Measurements from ENCODE around the gene ZC3H18.
A peak's percentile ranks its signal among the peaks of the same experiment; 100 is the strongest.

The ZC3H18 gene

DNA sequence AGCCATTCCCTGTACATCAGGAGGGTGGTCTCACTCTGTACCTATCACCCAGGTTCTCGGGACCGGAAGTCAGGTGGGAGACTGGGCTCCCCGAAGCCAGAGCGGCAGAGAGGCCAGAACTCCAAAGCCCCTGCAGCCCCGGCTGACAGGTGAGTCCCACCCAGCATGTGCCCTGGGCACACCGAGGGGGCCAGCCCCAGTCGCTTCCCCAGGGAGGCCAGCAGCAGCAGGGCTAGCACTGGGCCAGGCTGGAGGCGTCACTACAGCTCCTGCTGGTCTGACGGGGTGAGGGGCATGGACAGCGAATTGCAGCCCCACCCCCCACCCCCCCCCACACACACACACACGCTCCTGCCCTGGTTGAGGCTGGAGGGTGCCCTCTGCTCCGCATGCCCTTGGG is 60.2 kb downstream of the ZC3H18 start:
- TF ChIP-seq, protein P1, sequence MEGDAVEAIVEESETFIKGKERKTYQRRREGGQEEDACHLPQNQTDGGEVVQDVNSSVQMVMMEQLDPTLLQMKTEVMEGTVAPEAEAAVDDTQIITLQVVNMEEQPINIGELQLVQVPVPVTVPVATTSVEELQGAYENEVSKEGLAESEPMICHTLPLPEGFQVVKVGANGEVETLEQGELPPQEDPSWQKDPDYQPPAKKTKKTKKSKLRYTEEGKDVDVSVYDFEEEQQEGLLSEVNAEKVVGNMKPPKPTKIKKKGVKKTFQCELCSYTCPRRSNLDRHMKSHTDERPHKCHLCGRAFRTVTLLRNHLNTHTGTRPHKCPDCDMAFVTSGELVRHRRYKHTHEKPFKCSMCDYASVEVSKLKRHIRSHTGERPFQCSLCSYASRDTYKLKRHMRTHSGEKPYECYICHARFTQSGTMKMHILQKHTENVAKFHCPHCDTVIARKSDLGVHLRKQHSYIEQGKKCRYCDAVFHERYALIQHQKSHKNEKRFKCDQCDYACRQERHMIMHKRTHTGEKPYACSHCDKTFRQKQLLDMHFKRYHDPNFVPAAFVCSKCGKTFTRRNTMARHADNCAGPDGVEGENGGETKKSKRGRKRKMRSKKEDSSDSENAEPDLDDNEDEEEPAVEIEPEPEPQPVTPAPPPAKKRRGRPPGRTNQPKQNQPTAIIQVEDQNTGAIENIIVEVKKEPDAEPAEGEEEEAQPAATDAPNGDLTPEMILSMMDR (IDR thresholded peaks at IDR 0.05) = no peak
- no peak overlapping the region for H3K4me3 Mint-ChIP-seq
- no peaks in the 10 kb centered on the region for H3K9me3 Mint-ChIP-seq
- H3K36me3 Mint-ChIP-seq (ENCODE audit: low read depth) = peaks cover 35% of the 10 kb centered on the region
- H3K4me1 Mint-ChIP-seq = no peaks in the 10 kb centered on the region
- peaks cover 12% of the 10 kb centered on the region for H3K27me3 Mint-ChIP-seq (ENCODE audit: low read depth, poor library complexity)
- no peak for DNase-seq
- no peak overlapping the region for H3K27ac Mint-ChIP-seq

DNA sequence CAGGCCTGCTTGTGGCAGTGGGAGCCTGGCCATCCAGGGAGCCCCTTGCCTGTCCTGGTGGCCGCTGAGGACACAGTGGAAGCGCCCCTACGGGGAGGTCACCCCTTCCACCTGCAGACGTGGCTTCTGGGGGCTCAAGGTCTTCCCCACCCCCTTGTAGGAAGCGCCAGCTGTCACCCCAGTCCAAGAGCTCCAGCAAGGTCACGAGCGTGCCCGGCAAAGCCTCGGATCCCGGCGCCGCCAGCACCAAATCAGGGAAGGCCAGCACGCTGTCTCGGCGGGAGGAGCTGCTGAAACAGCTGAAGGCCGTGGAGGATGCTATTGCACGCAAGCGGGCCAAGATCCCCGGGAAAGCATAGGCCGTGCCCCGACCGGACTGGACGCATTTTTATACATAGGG is 60.7 kb downstream of the ZC3H18 start:
- no peak for DNase-seq
- Mint-ChIP-seq H3K9me3 (no peaks in the 10 kb centered on the region), H3K36me3 (ENCODE audit: low read depth) (peaks cover 35% of the 10 kb centered on the region), H3K4me1 (no peaks in the 10 kb centered on the region), H3K27ac (no peak overlapping the region), H3K4me3 (no peak overlapping the region), H3K27me3 (ENCODE audit: low read depth, poor library complexity) (peaks cover 17% of the 10 kb centered on the region)
- TF ChIP-seq, protein P1 (IDR thresholded peaks at IDR 0.05) = no peak

DNA sequence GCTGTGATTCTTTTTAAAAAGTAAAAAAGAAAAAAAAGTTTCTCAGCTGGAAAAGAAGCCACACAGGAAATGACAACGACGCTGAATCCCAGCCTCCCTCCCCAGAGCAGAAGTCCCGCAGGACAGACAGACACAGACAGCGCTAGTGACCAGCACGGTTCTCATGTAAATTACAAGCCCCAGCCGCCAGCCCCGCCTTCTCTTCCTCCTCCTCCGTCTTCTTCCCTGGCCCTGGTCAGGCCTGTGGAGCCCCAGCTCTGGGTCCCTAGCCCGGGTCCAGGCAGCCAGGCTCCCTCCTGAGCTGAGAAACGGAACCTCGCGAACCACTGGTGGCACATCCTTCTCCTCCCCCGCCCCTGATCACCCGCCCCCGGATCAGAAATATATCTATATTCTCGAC is 61.2 kb downstream of the ZC3H18 start:
- Mint-ChIP-seq H3K27me3 (ENCODE audit: low read depth, poor library complexity) (peaks cover 21% of the 10 kb centered on the region), H3K36me3 (ENCODE audit: low read depth) (peaks cover 31% of the 10 kb centered on the region), H3K27ac (no peak overlapping the region), H3K4me3 (no peak overlapping the region), H3K4me1 (no peaks in the 10 kb centered on the region), H3K9me3 (no peaks in the 10 kb centered on the region)
- no peak for DNase-seq
- TF ChIP-seq, protein P1 (IDR thresholded peaks at IDR 0.05) = no peak

DNA sequence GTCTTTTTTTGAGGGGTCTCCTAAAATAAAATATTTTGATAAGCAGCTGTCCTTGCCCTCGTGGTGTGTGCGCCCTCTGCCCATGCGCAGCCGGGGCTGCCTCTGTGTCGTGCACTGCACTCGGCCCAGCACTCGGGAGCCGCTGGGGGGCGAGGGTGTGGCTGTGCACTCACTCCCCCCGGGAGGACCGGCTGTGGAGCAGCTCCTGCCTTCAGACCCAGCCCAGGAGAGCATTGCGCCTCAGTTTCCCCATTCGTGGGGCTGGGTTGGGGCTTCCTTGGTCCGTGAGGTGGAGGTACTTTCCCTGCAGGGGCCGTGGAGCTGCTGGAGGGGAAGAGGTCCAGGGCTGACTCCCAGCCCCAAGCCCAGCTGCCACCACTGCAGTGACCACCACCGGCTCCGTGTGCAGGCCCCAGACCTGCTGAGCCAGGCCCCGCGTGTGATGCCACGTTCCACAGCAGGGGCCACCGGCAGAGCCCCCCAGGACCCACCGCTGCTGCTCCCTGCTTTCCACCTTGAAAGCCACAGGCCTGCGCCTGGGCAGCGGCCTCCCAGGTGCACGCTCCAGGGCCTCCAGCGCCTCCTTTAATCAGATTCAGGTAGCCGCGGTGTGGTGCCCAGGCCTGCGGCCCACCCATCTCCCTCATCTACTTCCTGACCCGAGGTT is 61.9 kb downstream of the ZC3H18 start:
- Mint-ChIP-seq H3K27me3 (ENCODE audit: low read depth, poor library complexity) (peaks cover 24% of the 10 kb centered on the region), H3K4me3 (no peak overlapping the region), H3K9me3 (no peaks in the 10 kb centered on the region), H3K4me1 (peaks cover 1% of the 10 kb centered on the region), H3K36me3 (ENCODE audit: low read depth) (peaks cover 24% of the 10 kb centered on the region), H3K27ac (no peak overlapping the region)
- no peak for DNase-seq
- TF ChIP-seq, protein P1 (IDR thresholded peaks at IDR 0.05) = no peak

DNA sequence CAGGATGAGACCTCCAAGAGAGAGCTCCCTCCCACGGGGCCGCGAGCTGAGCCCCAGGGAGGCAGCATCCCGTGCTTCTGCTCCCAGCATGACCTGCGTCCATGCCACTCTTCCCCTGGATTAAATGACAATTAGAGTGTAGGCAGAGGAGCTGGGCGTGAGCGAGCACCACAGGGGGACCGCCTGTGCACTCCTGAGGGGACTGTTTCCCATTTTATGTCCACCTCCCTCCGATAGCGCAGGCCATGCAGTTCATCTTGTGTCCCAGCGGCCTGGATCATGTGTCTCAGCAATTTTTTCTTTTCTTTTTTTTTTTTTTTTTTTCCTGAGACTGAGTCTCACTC is 62.4 kb downstream of the ZC3H18 start:
- H3K4me3 Mint-ChIP-seq = no peak overlapping the region
- H3K27me3 Mint-ChIP-seq (ENCODE audit: low read depth, poor library complexity) = peaks cover 29% of the 10 kb centered on the region
- peaks cover 19% of the 10 kb centered on the region for H3K36me3 Mint-ChIP-seq (ENCODE audit: low read depth)
- no peak for DNase-seq
- no peaks in the 10 kb centered on the region for H3K9me3 Mint-ChIP-seq
- TF ChIP-seq, protein P1 (IDR thresholded peaks at IDR 0.05) = no peak
- no peak overlapping the region for H3K27ac Mint-ChIP-seq
- H3K4me1 Mint-ChIP-seq = peaks cover 6% of the 10 kb centered on the region

DNA sequence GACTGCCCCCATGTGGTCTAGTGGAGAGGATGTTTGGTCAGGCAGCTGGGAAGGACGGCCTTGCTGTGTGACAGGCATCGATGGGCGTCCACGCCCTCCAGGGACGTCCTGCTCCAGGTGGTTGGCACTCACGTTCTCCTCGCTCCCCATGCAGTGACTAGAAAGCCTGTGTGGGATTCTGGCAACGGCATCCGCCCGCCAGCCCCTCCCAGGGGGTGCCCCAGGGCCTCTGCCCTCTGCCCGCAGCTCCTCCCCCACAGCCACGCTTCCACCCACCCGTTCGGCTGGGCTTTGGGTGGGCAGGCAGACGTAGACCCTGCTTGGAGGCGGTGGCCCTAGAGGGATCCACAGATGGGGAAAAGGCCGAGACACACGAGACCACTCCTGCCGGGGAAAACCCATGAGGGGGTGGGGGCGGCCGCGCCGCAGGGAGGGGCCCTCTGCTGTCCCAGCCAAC is 63.5 kb downstream of the ZC3H18 start:
- peaks cover 12% of the 10 kb centered on the region for H3K36me3 Mint-ChIP-seq (ENCODE audit: low read depth)
- H3K4me1 Mint-ChIP-seq = peaks cover 13% of the 10 kb centered on the region
- H3K9me3 Mint-ChIP-seq = no peaks in the 10 kb centered on the region
- H3K27me3 Mint-ChIP-seq (ENCODE audit: low read depth, poor library complexity) = peaks cover 40% of the 10 kb centered on the region
- TF ChIP-seq, protein P1 (IDR thresholded peaks at IDR 0.05) = peak; percentile 18
- H3K4me3 Mint-ChIP-seq = no peak overlapping the region
- peak; percentile 20 for DNase-seq
- no peak overlapping the region for H3K27ac Mint-ChIP-seq

All from nephron progenitor cell (in vitro differentiated cells).